ENCODE data around the gene GPRC5B. TPM values are rescaled to one million over a fixed set of nuclear protein-coding genes. Genes with fewer than 3 reads are reported as not detected.

GPRC5B gene
- total RNA-seq, 1 experiment from 2014 or later = 6.9 TPM

DNA sequence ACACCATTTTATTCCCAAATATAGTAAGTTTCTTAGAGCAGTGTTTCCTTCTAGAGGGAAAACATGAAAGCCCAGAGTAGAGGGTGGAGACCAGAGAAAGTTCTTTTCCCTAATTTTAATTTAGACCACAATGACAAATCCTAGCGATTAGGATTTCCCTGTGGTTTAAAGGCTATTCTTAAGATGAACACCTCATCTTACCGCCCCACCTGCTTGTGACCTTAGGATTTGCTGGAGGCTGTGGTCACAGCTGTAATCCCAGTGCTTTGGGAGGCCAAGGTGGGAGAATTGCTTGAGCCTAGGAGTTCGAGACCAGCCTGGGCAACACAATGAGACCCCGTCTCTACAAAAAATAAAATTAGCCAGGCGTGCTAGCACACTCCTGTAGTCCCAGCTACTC lies 51.1 kb downstream of the GPRC5B start:
- TF ChIP-seq, protein P1, sequence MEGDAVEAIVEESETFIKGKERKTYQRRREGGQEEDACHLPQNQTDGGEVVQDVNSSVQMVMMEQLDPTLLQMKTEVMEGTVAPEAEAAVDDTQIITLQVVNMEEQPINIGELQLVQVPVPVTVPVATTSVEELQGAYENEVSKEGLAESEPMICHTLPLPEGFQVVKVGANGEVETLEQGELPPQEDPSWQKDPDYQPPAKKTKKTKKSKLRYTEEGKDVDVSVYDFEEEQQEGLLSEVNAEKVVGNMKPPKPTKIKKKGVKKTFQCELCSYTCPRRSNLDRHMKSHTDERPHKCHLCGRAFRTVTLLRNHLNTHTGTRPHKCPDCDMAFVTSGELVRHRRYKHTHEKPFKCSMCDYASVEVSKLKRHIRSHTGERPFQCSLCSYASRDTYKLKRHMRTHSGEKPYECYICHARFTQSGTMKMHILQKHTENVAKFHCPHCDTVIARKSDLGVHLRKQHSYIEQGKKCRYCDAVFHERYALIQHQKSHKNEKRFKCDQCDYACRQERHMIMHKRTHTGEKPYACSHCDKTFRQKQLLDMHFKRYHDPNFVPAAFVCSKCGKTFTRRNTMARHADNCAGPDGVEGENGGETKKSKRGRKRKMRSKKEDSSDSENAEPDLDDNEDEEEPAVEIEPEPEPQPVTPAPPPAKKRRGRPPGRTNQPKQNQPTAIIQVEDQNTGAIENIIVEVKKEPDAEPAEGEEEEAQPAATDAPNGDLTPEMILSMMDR (conservative IDR thresholded peaks at IDR 0.05; ENCODE audit: low read depth, low read length) = no peak
- no peak for TF ChIP-seq EZH2 (IDR thresholded peaks at IDR 0.05; ENCODE audit: borderline replicate concordance, low read depth, low read length, poor library complexity, severe bottlenecking)
- H3K27me3 ChIP-seq (replicated peaks; ENCODE audit: insufficient read depth, low read depth, low read length, poor library complexity) = no peaks in the 10 kb centered on the region
- CTCF ChIA-PET = no interaction called here
- peaks cover 7% of the 10 kb centered on the region for H3K4me1 ChIP-seq (ENCODE audit: insufficient read depth, low read length, poor library complexity, severe bottlenecking)
- H3K4me3 ChIP-seq (ENCODE audit: low read depth, low read length, poor library complexity, severe bottlenecking) = no peak overlapping the region
- no TSS peak for BruUV-seq (replicated peaks)
- POLR2A ChIA-PET (ENCODE audit: low non-redundant PET) = no interaction called here
- no peak for DNase-seq (ENCODE audit: low spot score)
- intact Hi-C loops (cut with micrococcal nuclease; ENCODE audit: unreplicated experiment) = no loop called here
- H3K9me3 ChIP-seq (ENCODE audit: low read depth, low read length, poor library complexity, severe bottlenecking) = no peaks in the 10 kb centered on the region
- no peak overlapping the region for H3K27ac ChIP-seq (ENCODE audit: low read depth, low read length, poor library complexity, severe bottlenecking)
- no peaks in the 10 kb centered on the region for H3K36me3 ChIP-seq (ENCODE audit: insufficient read depth, low read length, poor library complexity, severe bottlenecking)

DNA sequence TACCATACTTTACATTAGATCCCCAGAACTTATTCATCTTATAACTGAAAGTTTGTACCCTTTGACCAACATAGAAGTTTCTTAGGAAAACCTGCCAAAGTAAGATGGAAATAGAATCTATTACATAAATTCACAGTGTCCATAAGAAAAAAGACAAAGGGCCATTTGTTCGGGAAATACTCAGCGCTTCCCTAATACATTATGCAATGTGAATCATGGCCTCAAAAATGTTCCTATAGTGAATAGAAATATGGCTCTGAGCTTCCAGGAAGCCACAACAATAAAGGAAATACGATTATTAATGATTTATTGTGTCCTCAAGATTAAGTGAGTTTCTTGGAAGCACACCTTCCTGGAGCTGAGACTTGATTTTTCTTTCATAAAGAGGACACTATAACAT lies 51.5 kb downstream of the GPRC5B start:
- Histone ChIP-seq H3K4me1 (ENCODE audit: insufficient read depth, low read length, poor library complexity, severe bottlenecking) (peaks cover 7% of the 10 kb centered on the region), H3K27me3 (replicated peaks; ENCODE audit: insufficient read depth, low read depth, low read length, poor library complexity) (no peaks in the 10 kb centered on the region), H3K4me3 (ENCODE audit: low read depth, low read length, poor library complexity, severe bottlenecking) (no peak overlapping the region), H3K9me3 (ENCODE audit: low read depth, low read length, poor library complexity, severe bottlenecking) (no peaks in the 10 kb centered on the region), H3K27ac (ENCODE audit: low read depth, low read length, poor library complexity, severe bottlenecking) (no peak overlapping the region), H3K36me3 (ENCODE audit: insufficient read depth, low read length, poor library complexity, severe bottlenecking) (no peaks in the 10 kb centered on the region)
- ChIA-PET CTCF (no interaction called here), POLR2A (ENCODE audit: low non-redundant PET) (no interaction called here)
- intact Hi-C loops (cut with micrococcal nuclease; ENCODE audit: unreplicated experiment) = no loop called here
- no peak for DNase-seq (ENCODE audit: low spot score)
- TF ChIP-seq EZH2 (IDR thresholded peaks at IDR 0.05; ENCODE audit: borderline replicate concordance, low read depth, low read length, poor library complexity, severe bottlenecking) = no peak
- TF ChIP-seq, protein P1 (conservative IDR thresholded peaks at IDR 0.05; ENCODE audit: low read depth, low read length) = no peak
- BruUV-seq (replicated peaks) = no TSS peak

DNA sequence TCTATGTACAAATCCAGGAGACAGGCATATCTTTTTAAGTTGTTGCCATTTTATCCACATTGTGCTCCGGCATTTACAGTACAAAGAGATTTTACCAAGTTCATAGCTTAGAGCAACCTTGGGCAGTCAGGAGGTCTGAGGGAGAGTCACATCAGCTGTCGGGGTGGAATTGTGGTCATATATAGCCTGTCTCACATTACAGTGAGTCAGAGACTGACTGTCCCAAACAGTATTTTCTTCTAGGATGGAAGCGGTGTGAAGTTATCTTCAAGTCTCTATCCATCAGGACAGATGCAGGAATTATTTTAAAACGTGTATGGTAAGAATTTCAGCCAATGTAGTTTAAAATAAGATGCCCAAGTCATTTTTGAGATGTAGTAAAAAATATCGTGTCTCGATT lies 53.0 kb downstream of the GPRC5B start:
- Histone ChIP-seq H3K4me1 (ENCODE audit: insufficient read depth, low read length, poor library complexity, severe bottlenecking) (no peaks in the 10 kb centered on the region), H3K9me3 (ENCODE audit: low read depth, low read length, poor library complexity, severe bottlenecking) (no peaks in the 10 kb centered on the region), H3K36me3 (ENCODE audit: insufficient read depth, low read length, poor library complexity, severe bottlenecking) (no peaks in the 10 kb centered on the region), H3K4me3 (ENCODE audit: low read depth, low read length, poor library complexity, severe bottlenecking) (no peak overlapping the region), H3K27me3 (replicated peaks; ENCODE audit: insufficient read depth, low read depth, low read length, poor library complexity) (no peaks in the 10 kb centered on the region), H3K27ac (ENCODE audit: low read depth, low read length, poor library complexity, severe bottlenecking) (no peak overlapping the region)
- BruUV-seq (replicated peaks) = no TSS peak
- DNase-seq (ENCODE audit: low spot score) = no peak
- CTCF ChIA-PET = no interaction called here
- intact Hi-C loops (cut with micrococcal nuclease; ENCODE audit: unreplicated experiment) = no loop called here
- POLR2A ChIA-PET (ENCODE audit: low non-redundant PET) = interaction anchor here (0.7 kb wide), 2 partner anchors 8 to 997 kb away, joined by 3 to 10 read pairs; no protein-coding TSS in a partner anchor
- TF ChIP-seq, protein P1 (conservative IDR thresholded peaks at IDR 0.05; ENCODE audit: low read depth, low read length) = no peak
- no peak for TF ChIP-seq EZH2 (IDR thresholded peaks at IDR 0.05; ENCODE audit: borderline replicate concordance, low read depth, low read length, poor library complexity, severe bottlenecking)
